GM23338 (cell line): ENCODE measurements around the gene CNNM3. TPM values are rescaled to one million over a fixed set of nuclear protein-coding genes. Genes with fewer than 3 reads are reported as not detected.
A peak's percentile ranks its signal among the peaks of the same experiment; 100 is the strongest.

ENCODE experiments used
- ATAC-seq: fragments of 200-7000 bp; cut with Tn5 transposase; 3 replicates; pipeline ENCODE4 v1.9.1; 2020
- DNase-seq: peaks from one replicate; pipeline ENCODE4 v3.0.0-alpha.2; 2015; ENCODE audit warnings: low spot score
- H2AFZ ChIP-seq: fragments of 200-600 bp; sonication (generic); 2 replicates; pipeline ENCODE4 v1.8.0; 2016; ENCODE audit warnings: antibody characterized with exemption, mild to moderate bottlenecking, moderate library complexity
- H3F3A ChIP-seq: fragments of 200-600 bp; sonication (generic); replicated peaks from 2 replicates; pipeline ENCODE4 v1.8.0; 2017; ENCODE audit warnings: antibody characterized with exemption, mixed run types, low read depth
- H3K27ac ChIP-seq: fragments of 200-600 bp; sonication (generic); 2 replicates; pipeline ENCODE4 v1.6.1; 2016; ENCODE audit warnings: low read depth
- H3K27me3 ChIP-seq: fragments of 200-600 bp; sonication (generic); 2 replicates; pipeline ENCODE4 v1.8.0; 2016; ENCODE audit warnings: mild to moderate bottlenecking, mixed run types, moderate library complexity; ENCODE audit not compliant: insufficient read depth
- H3K36me3 ChIP-seq: fragments of 200-600 bp; sonication (generic); 2 replicates; pipeline ENCODE4 v1.8.0; 2016; ENCODE audit warnings: mild to moderate bottlenecking; ENCODE audit not compliant: insufficient read depth
- H3K4me1 ChIP-seq: fragments of 200-600 bp; sonication (generic); 2 replicates; pipeline ENCODE4 v1.8.0; 2016; ENCODE audit warnings: mild to moderate bottlenecking, moderate library complexity; ENCODE audit not compliant: insufficient read depth
- H3K4me2 ChIP-seq: fragments of 200-600 bp; sonication (generic); 2 replicates; pipeline ENCODE4 v1.7.1; 2017; ENCODE audit warnings: mixed run types
- H3K4me3 ChIP-seq: fragments of 200-600 bp; sonication (generic); 2 replicates; pipeline ENCODE4 v1.6.1; 2016; ENCODE audit warnings: mixed run types
- H3K79me2 ChIP-seq: fragments of 200-600 bp; sonication (generic); replicated peaks from 2 replicates; pipeline ENCODE4 v1.8.0; 2017; ENCODE audit warnings: mild to moderate bottlenecking; ENCODE audit not compliant: insufficient read depth
- H3K9me2 ChIP-seq: fragments of 200-600 bp; sonication (generic); 2 replicates; pipeline ENCODE4 v1.8.0; 2017; ENCODE audit not compliant: insufficient read depth
- H4K20me1 ChIP-seq: fragments of 200-600 bp; sonication (generic); replicated peaks from 2 replicates; pipeline ENCODE4 v1.8.0; 2017; ENCODE audit warnings: mild to moderate bottlenecking; ENCODE audit not compliant: insufficient read depth
- H3K27ac Mint-ChIP-seq: 2 replicates; pipeline ENCODE4 v1.8.0; 2020; ENCODE audit warnings: inconsistent platforms, mild to moderate bottlenecking, moderate library complexity, mixed read lengths
- H3K27me3 Mint-ChIP-seq: 3 replicates; pipeline ENCODE4 v1.8.0; 2022; ENCODE audit warnings: low read depth, mild to moderate bottlenecking, moderate library complexity, mixed read lengths, inconsistent platforms; ENCODE audit not compliant: insufficient read depth, poor library complexity
- H3K36me3 Mint-ChIP-seq: 3 replicates; pipeline ENCODE4 v1.8.0; 2021; ENCODE audit warnings: low read depth, mild to moderate bottlenecking, inconsistent platforms, moderate library complexity, mixed read lengths
- H3K4me1 Mint-ChIP-seq: 3 replicates; pipeline ENCODE4 v1.8.0; 2020; ENCODE audit warnings: mild to moderate bottlenecking, inconsistent platforms, mixed read lengths
- H3K4me3 Mint-ChIP-seq: 3 replicates; pipeline ENCODE4 v1.8.0; 2021; ENCODE audit warnings: moderate library complexity, mild to moderate bottlenecking, inconsistent platforms, mixed read lengths
- H3K9me3 Mint-ChIP-seq: 3 replicates; pipeline ENCODE4 v1.8.0; 2020; ENCODE audit warnings: moderate library complexity, mild to moderate bottlenecking, inconsistent platforms, mixed read lengths
- CREB1 ChIP-seq: fragments of 250-450 bp; sonication (Bioruptor Pico); IDR thresholded peaks from 2 replicates; pipeline ENCODE4 v1.5.0; 2020; ENCODE audit warnings: low read depth, mild to moderate bottlenecking, moderate library complexity
- CTCF ChIP-seq, 2 experiments: fragments of 200-600 bp in 1 of 2; sonication (generic) in 1 of 2; conservative IDR thresholded peaks; 2 replicates each; pipeline versions ENCODE4 v1.5.1 to v1.6.1; 2016 to 2017; ENCODE audit warnings: antibody characterized with exemption in 2 of 2, low read depth in 2 of 2, mild to moderate bottlenecking in 2 of 2, moderate library complexity in 1 of 2
- ETS1 ChIP-seq: IDR thresholded peaks from 2 replicates; pipeline ENCODE4 v1.6.1; 2016; ENCODE audit warnings: antibody characterized with exemption
- EZH2 ChIP-seq: fragments of 200-600 bp; sonication (generic); IDR thresholded peaks from one replicate; pipeline ENCODE4 v1.8.0; 2017; ENCODE audit warnings: antibody characterized with exemption, mild to moderate bottlenecking, low read depth; ENCODE audit not compliant: unreplicated experiment
- EZH2phosphoT487 ChIP-seq: fragments of 200-600 bp; sonication (generic); IDR thresholded peaks from one replicate; pipeline ENCODE4 v1.8.1; 2018; ENCODE audit warnings: antibody characterized with exemption; ENCODE audit not compliant: unreplicated experiment
- POLR2AphosphoS5 ChIP-seq: IDR thresholded peaks from 2 replicates; pipeline ENCODE4 v1.6.1; 2016; ENCODE audit warnings: antibody characterized with exemption, low read depth
- STAT1 ChIP-seq: IDR thresholded peaks from one replicate; pipeline ENCODE4 v1.6.1; 2016; ENCODE audit warnings: antibody characterized with exemption; ENCODE audit not compliant: unreplicated experiment
- ZNF114 ChIP-seq: fragments of 250-450 bp; sonication (Bioruptor Pico); IDR thresholded peaks from 2 replicates; pipeline ENCODE4 v1.5.0; 2020; ENCODE audit warnings: mild to moderate bottlenecking, moderate library complexity
- polyA plus RNA-seq: library from polyadenylated mRNA; unstranded; fragments of >200 nt; fragmentation: Nextera tagmentation; extraction: Ambion mirVana; gene quantifications from 2 replicates; pipeline ENCODE4 v1.2.1, GENCODE V29; 2016
- total RNA-seq: library from RNA; depleted of rRNA; stranded (reverse); fragments of >200 nt; shearing (Covaris generic); gene quantifications from 2 replicates; pipeline ENCODE4 v1.2.3, GENCODE V29; 2014

The CNNM3 gene
- total and polyA plus RNA-seq, 2 experiments from 2014 or later, result 5.3 to 25.7 TPM

GRCh38 chr2:96815326-96816126 lies 542 bp upstream of the CNNM3 start (continued):
- no peak for TF ChIP-seq CTCF (conservative IDR thresholded peaks at IDR 0.05; ENCODE audit: low read depth in 2 of 2)
- TF ChIP-seq EZH2phosphoT487, result no peak
- no peak for TF ChIP-seq ZNF114 (CRISPR knock-in tag)
- TF ChIP-seq ETS1, result no peak
- TF ChIP-seq EZH2, result no peak

- Histone ChIP-seq H4K20me1 (peaks cover 38% of the 10 kb centered on the region), H2AFZ (no peak overlapping the region), H3K9me2 (no peaks in the 10 kb centered on the region), H3K4me1 (peaks cover 21% of the 10 kb centered on the region), H3K27me3 (no peaks in the 10 kb centered on the region), H3K27ac (no peak overlapping the region), H3K4me3 (peak overlapping the region; percentile 88), H3K4me2 (peak overlapping the region; percentile 96), H3K79me2 (peaks cover 51% of the 10 kb centered on the region), H3F3A (peaks cover 6% of the 10 kb centered on the region; the same call in 1 of the 2 replicates), H3K36me3 (no peaks in the 10 kb centered on the region; the same call in 1 of the 2 replicates)
- H3K9me3 Mint-ChIP-seq, result no peaks in the 10 kb centered on the region
- H3K4me3 Mint-ChIP-seq, result peak overlapping the region; percentile 83
- TF ChIP-seq STAT1 (no peak), POLR2AphosphoS5 (0 out of 2 replicates have a peak, but pooled peaks have one; percentile 10)
- H3K27ac Mint-ChIP-seq, result no peak overlapping the region
- peaks cover 16% of the 10 kb centered on the region for H3K27me3 Mint-ChIP-seq
- H3K36me3 Mint-ChIP-seq, result peaks cover 33% of the 10 kb centered on the region
- ATAC-seq, result peak; percentile 27; the same call in 2 of the 3 replicates
- DNase-seq, result peak; percentile 34
- peaks cover 40% of the 10 kb centered on the region for H3K4me1 Mint-ChIP-seq
Observed at GRCh38 chr2:96816836-96817702, 1.0 kb downstream of the CNNM3 start.

- Histone ChIP-seq H3K36me3 (no peaks in the 10 kb centered on the region; the same call in 1 of the 2 replicates), H3K4me2 (peak overlapping the region; percentile 96), H3K9me2 (no peaks in the 10 kb centered on the region), H3K4me1 (peaks cover 21% of the 10 kb centered on the region), H3K27ac (no peak overlapping the region), H3K27me3 (no peaks in the 10 kb centered on the region), H2AFZ (no peak overlapping the region), H4K20me1 (peaks cover 45% of the 10 kb centered on the region), H3K4me3 (peak overlapping the region; percentile 88), H3F3A (peaks cover 6% of the 10 kb centered on the region; the same call in 1 of the 2 replicates), H3K79me2 (peaks cover 59% of the 10 kb centered on the region)
- H3K27me3 Mint-ChIP-seq, result peaks cover 18% of the 10 kb centered on the region
- H3K27ac Mint-ChIP-seq, result no peak overlapping the region
- H3K4me1 Mint-ChIP-seq, result peaks cover 40% of the 10 kb centered on the region
- DNase-seq (no peak), ATAC-seq (no peak)
- peak overlapping the region; percentile 83 for H3K4me3 Mint-ChIP-seq
- no peaks in the 10 kb centered on the region for H3K9me3 Mint-ChIP-seq
- H3K36me3 Mint-ChIP-seq, result peaks cover 36% of the 10 kb centered on the region
- no peak for TF ChIP-seq EZH2phosphoT487
- no peak for TF ChIP-seq ZNF114 (CRISPR knock-in tag)
- no peak for TF ChIP-seq EZH2
- TF ChIP-seq CTCF (conservative IDR thresholded peaks at IDR 0.05; ENCODE audit: low read depth in 2 of 2), result no peak
- TF ChIP-seq CREB1 (CRISPR knock-in tag), result no peak
- TF ChIP-seq POLR2AphosphoS5, result no peak
- TF ChIP-seq STAT1, result no peak
- no peak for TF ChIP-seq ETS1
Observed at GRCh38 chr2:96817882-96818281, 1.8 kb downstream of the CNNM3 start.
